ENCODE data around the gene GRIN3B.

DNA sequence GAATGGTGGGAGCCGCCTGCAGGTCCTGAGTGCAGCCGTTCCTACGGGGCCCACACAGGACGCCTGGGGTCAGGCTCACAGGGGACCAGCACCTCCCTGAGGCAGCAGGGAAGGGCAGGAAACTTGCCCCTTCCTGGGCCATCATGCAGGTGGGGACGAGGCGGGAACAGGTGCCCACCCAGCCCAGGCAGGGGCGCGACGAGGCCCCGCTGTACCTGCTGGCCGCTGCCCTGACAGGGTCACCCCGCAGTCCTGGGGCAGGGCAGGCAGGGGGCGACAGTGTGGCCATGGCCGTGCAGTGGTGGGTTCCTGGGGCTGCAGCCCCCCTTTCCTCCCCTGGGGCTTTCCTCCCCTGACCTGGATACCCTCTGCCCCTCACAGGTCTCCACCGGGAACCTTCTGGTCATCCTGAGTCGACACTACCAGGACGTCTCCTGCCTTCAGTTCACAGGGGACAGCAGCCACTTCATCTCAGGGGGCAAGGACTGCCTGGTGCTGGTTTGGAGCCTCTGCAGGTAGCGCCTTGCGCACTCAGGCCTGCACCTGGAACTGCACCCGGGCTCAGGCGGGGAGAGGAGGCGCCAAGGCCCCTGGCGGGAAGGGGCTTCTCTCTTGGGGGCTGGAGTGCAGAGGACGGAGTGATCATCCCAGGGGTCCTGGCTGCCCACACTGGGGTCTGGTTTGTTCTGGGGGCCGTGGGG lies 10.7 kb upstream of the GRIN3B start:
- no peak for TF ChIP-seq POLR2A (IDR thresholded peaks at IDR 0.05; ENCODE audit: low read depth, low read length)
- no peak for TF ChIP-seq TAF1 (IDR thresholded peaks at IDR 0.05; ENCODE audit: low read depth, low read length)
- no peak for TF ChIP-seq POLR2AphosphoS5 (IDR thresholded peaks at IDR 0.05; ENCODE audit: low read depth, low read length)

Data from GM12891 (cell line).